Stimulated activated CD8-positive, alpha-beta memory T cell treated with anti-CD3 and anti-CD28 coated beads, Interleukin-12 subunit alpha, Interleukin-12 subunit beta, amount 100 ng/mL, for 24 hours (primary cell): ENCODE results near the gene DCTN3.

Experiments
- DNase-seq: peaks from one replicate; pipeline ENCODE4 v3.0.0-alpha.2; 2020; ENCODE audit errors: extremely low read depth

Gene DCTN3

GRCh38 chr9:34590381-34591247 is 29.7 kb downstream of the DCTN3 start:
- no peak for DNase-seq

GRCh38 chr9:34589636-34590380 is 30.5 kb downstream of the DCTN3 start, which contains the start of gene CNTFR:
CNTFR (minus strand) TSS chr9:34589724; CDS start chr9:34568981, 20,743 bp downstream.
- no peak for DNase-seq

GRCh38 chr9:34588671-34589635 is 31.3 kb downstream of the DCTN3 start:
- DNase-seq = no peak

GRCh38 chr9:34587271-34587670 is 33.0 kb downstream of the DCTN3 start:
- no peak for DNase-seq

GRCh38 chr9:34585946-34586669 is 34.2 kb downstream of the DCTN3 start:
- DNase-seq = no peak

- no peak for DNase-seq
Measured at GRCh38 chr9:34584970-34585369, 35.3 kb downstream of the DCTN3 start.

GRCh38 chr9:34582787-34583186 is 37.5 kb downstream of the DCTN3 start:
- no peak for DNase-seq

GRCh38 chr9:34581318-34581717 is 39.0 kb downstream of the DCTN3 start:
- no peak for DNase-seq

- no peak for DNase-seq
Measured at GRCh38 chr9:34580358-34580757, 39.9 kb downstream of the DCTN3 start.

GRCh38 chr9:34579808-34580163 is 40.5 kb downstream of the DCTN3 start:
- DNase-seq = no peak

GRCh38 chr9:34579104-34579807 is 41.0 kb downstream of the DCTN3 start:
- no peak for DNase-seq

- no peak for DNase-seq
Measured at GRCh38 chr9:34578241-34579103, 41.8 kb downstream of the DCTN3 start.

GRCh38 chr9:34577400-34578240 is 42.7 kb downstream of the DCTN3 start:
- no peak for DNase-seq

GRCh38 chr9:34576597-34577399 is 43.5 kb downstream of the DCTN3 start:
- DNase-seq = no peak

- DNase-seq = no peak
Measured at GRCh38 chr9:34575862-34576596, 44.3 kb downstream of the DCTN3 start.

- no peak for DNase-seq
Measured at GRCh38 chr9:34575241-34575640, 45.1 kb downstream of the DCTN3 start.

GRCh38 chr9:34574571-34574970 is 45.7 kb downstream of the DCTN3 start:
- DNase-seq = no peak
